GM19351 (cell line): ENCODE data around the gene GDPGP1.
A peak's percentile ranks its signal among the peaks of the same experiment; 100 is the strongest.
"Not testable (repeated sequence)": the region's sequence is repeated elsewhere in the genome, so short reads cannot be mapped to it uniquely, and the experiment has no call there.

Experiments
- ATAC-seq: cut with Tn5 transposase; IDR thresholded peaks from one replicate; pipeline ENCODE4 v1.9.1; 2021; ENCODE audit warnings: mild to moderate bottlenecking, moderate library complexity; ENCODE audit not compliant: unreplicated experiment

GDPGP1 gene

GRCh38 chr15:90249203-90249863 lies 15.3 kb downstream of the GDPGP1 start, which contains the start of gene TTLL13:
TTLL13 (plus strand) TSS chr15:90249556; CDS start chr15:90250631, 1,075 bp downstream.
- ATAC-seq: peak; percentile 73

GRCh38 chr15:90257776-90258175 lies 23.8 kb downstream of the GDPGP1 start:
- ATAC-seq: no peak

DNA sequence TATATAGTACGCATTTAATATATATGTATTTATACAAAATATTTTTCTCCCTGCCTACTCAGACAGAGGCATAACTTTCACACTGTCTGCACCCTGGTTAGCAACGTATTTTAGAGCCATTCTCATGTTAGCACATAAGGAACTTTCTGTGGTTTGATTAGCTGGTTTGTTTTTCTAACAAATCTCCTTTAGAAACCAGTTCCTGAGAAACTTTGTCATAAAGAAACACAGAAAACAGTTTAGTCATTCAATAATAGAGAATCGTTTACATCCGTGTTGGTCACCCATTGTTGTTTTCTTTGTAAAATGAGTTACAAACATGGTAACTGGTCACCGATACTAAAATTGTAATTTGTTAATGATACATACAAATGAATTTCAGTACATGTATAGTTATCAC lies 25.5 kb downstream of the GDPGP1 start:
- peak; percentile 86 for ATAC-seq

- ATAC-seq: not testable (repeated sequence)
Measured at GRCh38 chr15:90260731-90261130, 26.7 kb downstream of the GDPGP1 start.

- no peak for ATAC-seq
Measured at GRCh38 chr15:90261811-90262210, 27.8 kb downstream of the GDPGP1 start.

- no peak for ATAC-seq
Measured at GRCh38 chr15:90262426-90262825, 28.4 kb downstream of the GDPGP1 start.

DNA sequence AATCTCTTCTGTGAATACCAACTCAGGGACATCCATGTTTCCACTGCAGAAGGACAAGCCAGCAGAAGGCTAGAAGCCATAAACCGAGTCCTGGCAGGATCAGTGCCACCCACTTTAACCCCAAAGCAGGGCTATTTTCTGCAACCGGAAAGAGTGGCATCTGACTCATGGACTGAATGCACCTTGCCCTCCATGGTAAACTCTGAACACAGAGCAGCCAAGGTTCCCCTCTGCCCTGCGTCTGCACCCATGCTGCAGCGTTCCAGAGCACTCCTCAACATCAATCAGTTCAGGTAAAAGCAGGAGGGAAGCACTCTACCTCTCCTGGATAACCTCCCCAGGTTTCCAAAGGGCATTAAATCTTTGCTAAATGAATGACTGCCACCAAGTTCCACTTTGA lies 30.7 kb downstream of the GDPGP1 start:
- no peak for ATAC-seq

- ATAC-seq: peak; percentile 94
Measured at GRCh38 chr15:90265271-90266060, 31.5 kb downstream of the GDPGP1 start, which contains the start of gene NGRN. NGRN (plus strand) TSS chr15:90265672; CDS start chr15:90265713, 41 bp downstream.

GRCh38 chr15:90266061-90266431 lies 32.0 kb downstream of the GDPGP1 start:
- peak; percentile 22 for ATAC-seq

DNA sequence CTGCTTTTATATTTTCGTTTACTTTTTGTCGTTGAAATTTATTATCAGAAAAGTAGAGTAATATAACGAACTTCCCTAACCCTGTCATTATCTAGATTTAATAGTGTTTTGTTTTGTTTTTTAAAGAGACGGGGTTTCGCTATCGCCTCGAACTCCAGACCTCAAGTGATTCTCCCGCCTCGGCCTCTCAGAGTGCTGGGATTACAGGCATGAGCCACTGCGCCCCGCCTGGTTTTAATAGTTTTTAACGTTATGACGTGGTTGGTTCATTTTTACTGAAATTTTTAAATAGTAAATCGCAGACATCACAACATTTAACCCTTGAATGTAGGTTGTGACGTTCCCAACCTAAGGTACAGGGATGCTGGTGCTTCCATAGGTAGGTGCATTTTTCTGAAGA lies 32.5 kb downstream of the GDPGP1 start:
- no peak for ATAC-seq

DNA sequence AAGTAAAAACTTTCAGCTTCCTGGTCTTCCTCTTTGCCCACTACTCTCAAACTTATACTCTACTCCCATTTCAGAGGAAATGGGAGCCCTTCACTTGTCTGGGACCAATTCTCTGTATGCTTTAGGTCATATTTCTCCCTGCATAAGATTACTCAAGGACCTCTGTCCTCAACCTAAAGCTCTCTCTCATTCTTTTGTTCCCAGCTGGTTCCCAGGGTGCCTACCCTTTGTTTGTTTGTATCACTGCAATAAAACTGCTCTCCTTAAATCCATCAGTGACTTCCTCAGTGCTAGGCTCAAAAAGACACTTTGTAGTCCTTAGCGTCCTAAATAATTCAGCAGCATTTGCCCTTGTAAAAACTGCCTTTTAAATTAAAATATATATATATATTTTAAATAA lies 34.4 kb downstream of the GDPGP1 start:
- ATAC-seq: no peak

DNA sequence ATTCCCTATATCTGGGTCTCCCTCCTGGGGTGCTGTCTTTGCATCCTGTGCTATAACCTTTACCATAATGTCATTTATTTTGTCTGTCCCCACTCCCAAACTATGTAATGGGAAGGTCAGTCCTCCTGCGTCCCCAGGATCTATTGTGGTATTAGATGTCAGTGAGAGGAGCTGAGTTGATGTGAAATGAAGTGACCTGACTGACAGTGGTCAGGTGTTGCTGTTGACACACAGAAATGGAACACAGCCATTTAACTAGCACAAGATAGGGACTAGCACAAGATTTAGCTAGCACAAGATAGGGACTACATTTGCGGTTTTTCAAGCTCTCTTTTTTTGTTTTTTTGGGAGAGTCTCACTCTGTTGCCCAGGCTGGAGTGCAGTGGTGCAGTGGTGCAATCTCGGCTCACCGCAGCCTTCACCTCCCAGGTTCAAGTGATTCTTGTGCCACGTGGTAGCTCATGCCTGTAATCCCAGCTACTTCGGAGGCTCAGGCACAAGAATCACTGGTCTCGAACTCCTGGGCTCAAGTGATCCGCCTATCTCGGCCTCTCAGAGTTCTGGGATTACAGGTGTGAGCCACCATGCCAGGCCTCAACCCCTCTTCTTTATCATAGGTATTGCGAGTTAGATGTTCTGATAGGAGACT lies 36.6 kb downstream of the GDPGP1 start:
- no peak for ATAC-seq

DNA sequence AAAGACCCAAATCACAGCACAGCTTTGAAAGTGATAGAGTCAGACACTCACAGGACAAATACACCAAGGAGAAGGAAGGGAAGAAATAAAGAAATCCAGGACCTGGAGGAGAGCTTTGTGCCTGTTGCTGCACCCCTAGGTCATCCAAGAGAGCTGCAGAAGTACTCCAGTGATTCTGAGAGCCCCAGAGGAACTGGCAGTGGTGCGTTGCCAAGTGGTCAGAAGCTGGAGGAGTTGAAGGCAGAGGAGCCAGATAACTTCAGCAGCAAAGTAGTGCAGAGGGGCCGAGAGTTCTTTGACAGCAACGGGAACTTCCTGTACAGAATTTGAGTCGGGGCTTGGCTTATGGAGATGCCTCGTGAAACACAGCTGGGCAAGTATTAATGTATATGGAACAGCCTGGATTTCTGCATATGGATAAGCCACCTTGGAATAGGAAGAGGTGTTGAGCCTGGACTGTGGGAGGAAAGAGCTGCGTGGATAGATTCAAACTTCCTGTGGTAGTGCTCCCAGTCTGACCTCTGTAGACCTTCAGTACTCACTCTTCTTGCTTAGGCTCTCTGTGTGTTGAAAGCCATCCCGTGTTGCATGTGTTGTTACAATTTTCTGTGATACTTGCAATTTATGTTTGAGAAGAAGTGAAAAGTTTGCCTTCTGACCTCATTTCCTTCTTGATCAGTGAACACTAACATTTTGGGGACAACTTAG lies 37.6 kb downstream of the GDPGP1 start:
- ATAC-seq: no peak

DNA sequence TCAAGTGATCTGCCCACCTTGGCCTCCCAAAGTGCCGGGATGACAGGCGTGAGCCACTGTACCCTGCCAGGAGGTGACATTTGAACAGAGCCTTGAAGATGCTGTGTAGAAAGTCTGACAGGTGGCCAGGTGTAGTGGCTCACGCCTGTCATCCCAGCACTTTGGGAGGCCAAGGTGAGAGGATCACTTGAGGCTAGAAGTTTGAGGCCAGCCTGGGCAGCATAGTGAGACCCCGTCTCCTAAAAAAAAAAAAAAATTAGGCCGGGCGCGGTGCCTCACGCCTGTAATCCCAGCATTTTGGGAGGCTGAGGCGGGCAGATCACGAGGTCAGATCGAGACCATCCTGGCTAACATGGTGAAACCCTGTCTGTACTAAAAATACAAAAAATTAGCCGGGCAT lies 44.5 kb downstream of the GDPGP1 start:
- ATAC-seq: not testable (repeated sequence)

GRCh38 chr15:90280743-90281142 lies 46.7 kb downstream of the GDPGP1 start:
- ATAC-seq: not testable (repeated sequence)

DNA sequence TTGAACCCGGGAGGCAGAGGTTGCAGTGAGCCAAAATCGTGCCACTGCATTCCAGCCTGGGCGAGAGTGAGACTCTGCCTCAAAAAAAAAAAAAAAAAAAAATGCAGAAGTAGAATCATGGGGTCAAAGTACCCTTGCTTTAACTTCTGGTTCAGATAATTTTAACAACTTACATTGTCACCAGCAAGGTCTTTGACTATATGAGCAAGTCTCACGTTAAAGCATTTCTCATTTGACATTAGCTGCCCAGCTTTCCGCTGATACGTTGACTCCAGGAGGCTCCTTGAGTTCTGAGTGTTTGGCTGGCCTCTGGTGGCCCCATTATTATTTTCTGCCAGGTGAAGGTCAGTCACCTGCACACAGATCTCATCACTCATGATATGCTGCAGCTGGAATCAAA lies 47.6 kb downstream of the GDPGP1 start:
- ATAC-seq: not testable (repeated sequence)

DNA sequence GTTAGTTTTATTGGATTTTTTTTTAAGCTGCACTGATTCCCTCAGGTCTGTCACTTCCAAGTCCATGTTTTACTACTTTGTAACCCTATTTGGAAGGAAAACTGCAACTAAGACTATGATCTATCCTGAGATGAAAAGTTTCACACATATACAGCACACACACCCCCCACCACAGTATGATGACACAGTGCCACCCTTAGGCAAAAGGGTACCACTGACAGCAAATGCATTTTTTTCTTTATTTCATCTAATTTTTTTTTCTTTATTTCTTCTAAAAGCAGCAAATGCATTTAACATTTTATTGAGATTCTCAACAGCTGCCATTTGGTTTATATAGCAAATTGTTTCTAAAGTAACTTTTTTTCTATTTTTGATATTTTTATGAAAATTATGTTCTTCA lies 52.7 kb downstream of the GDPGP1 start:
- ATAC-seq: no peak

- no peak for ATAC-seq
Measured at GRCh38 chr15:90287101-90287500, 53.1 kb downstream of the GDPGP1 start.

DNA sequence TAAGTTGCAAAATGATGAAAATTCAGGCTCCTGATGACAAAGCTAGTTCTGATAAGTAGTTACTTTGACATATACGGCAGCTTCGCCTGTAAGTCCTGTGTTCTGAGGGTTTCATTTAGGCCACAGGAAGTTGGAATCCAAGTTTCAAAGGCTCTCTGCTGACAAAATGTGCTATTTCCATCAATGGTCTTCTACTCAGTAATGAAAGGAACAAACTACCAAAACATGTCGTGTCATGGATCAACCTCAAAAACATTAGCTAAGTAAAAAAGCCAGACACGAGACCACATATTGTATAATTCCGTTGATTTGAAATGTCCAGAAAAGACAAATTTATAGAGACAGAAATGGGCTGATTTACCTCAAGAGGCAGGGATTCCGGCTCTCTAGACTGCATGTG lies 53.9 kb downstream of the GDPGP1 start:
- no peak for ATAC-seq

DNA sequence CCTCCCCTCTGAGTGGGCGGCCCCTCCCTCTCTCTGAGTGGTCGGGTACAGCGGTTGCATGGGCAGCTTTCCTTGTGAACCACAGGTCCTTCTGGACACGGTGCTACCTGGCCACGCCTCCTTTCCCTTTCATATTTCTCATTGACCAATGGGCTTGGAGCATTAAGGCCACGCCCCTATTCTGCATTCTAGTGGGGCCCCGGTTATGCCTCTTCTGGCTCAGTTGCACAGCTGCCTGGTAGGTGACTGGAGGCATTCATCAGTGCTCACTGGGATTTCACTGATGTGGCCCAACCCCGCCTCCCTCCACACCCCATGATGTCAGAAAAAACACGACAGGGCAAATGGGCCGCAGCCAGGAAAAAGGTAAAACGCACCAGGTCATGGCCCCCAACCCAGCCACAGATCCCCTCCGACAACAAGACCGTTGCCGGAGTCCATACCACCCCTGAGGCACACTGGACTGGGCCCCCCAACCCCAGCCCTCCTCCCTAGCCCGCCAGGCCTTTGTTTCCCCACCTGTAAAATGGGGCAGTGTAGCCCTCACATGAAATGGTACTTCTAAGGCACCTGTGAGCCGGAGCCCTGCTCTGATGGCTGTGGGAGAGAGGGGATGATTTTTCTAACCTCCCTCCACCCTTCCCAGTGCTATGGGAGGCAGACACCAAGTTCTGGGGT lies 57.8 kb downstream of the GDPGP1 start:
- ATAC-seq: no peak
